Pulmonary artery endothelial cell (primary cell): ENCODE data around the gene ACAA1. TPM values are rescaled to one million over a fixed set of nuclear protein-coding genes. Genes with fewer than 3 reads are reported as not detected.

Experiments used
- DNase-seq: peaks from one replicate; pipeline ENCODE4 v3.0.0-alpha.2; 2011; ENCODE audit warnings: low read depth, low spot score
- total RNA-seq: library from RNA; depleted of rRNA; stranded (reverse); fragments of >200 nt; gene quantifications from 2 replicates; pipeline ENCODE4 v1.2.3, GENCODE V29; 2014

ACAA1 gene
- total RNA-seq, 1 donor from 2014 or later = 52.7 TPM

GRCh38 chr3:38119821-38120692, 16.9 kb downstream of the ACAA1 start:
- no peak for DNase-seq

- no peak for DNase-seq
Measured at GRCh38 chr3:38119248-38119544, 17.7 kb downstream of the ACAA1 start.

GRCh38 chr3:38118421-38119247, 18.3 kb downstream of the ACAA1 start:
- DNase-seq = no peak

GRCh38 chr3:38117748-38118420, 19.0 kb downstream of the ACAA1 start:
- no peak for DNase-seq

- DNase-seq = no peak
Measured at GRCh38 chr3:38117163-38117716, 19.7 kb downstream of the ACAA1 start.

- no peak for DNase-seq
Measured at GRCh38 chr3:38116471-38117162, 20.3 kb downstream of the ACAA1 start.

- no peak for DNase-seq
Measured at GRCh38 chr3:38115645-38116427, 21.1 kb downstream of the ACAA1 start.

GRCh38 chr3:38114875-38115644, 21.9 kb downstream of the ACAA1 start:
- DNase-seq = no peak

GRCh38 chr3:38114052-38114874, 22.7 kb downstream of the ACAA1 start:
- DNase-seq = no peak

- DNase-seq = no peak
Measured at GRCh38 chr3:38112378-38112761, 24.6 kb downstream of the ACAA1 start.

- DNase-seq = no peak
Measured at GRCh38 chr3:38111696-38112377, 25.1 kb downstream of the ACAA1 start.

- no peak for DNase-seq
Measured at GRCh38 chr3:38111201-38111600, 25.7 kb downstream of the ACAA1 start.

- no peak for DNase-seq
Measured at GRCh38 chr3:38110314-38111050, 26.4 kb downstream of the ACAA1 start.

- no peak for DNase-seq
Measured at GRCh38 chr3:38109580-38110313, 27.2 kb downstream of the ACAA1 start.

- no peak for DNase-seq
Measured at GRCh38 chr3:38108649-38109579, 28.0 kb downstream of the ACAA1 start.
